DND-41 (cell line): Measurements from ENCODE around the gene SLC46A2.

ENCODE experiments used
- ATAC-seq: fragments of 200-7000 bp; cut with Tn5 transposase; 3 replicates; pipeline ENCODE4 v1.9.1; 2021; ENCODE audit warnings: low read depth; ENCODE audit not compliant: insufficient read depth
- DNase-seq: peaks from one replicate; pipeline ENCODE4 v3.0.0-alpha.2; 2020
- H2AFZ ChIP-seq: 2 replicates; pipeline ENCODE4 v1.6.0; 2012; ENCODE audit warnings: low read depth, low read length
- H3K27ac ChIP-seq: 2 replicates; pipeline ENCODE4 v1.5.1; 2012; ENCODE audit warnings: low read length, inconsistent platforms
- H3K27me3 ChIP-seq: fragments of 200-600 bp; sonication (generic); 2 replicates; pipeline ENCODE4 v1.6.0; 2012; ENCODE audit warnings: low read length, mild to moderate bottlenecking, inconsistent platforms; ENCODE audit not compliant: insufficient read depth, poor library complexity
- H3K36me3 ChIP-seq: 2 replicates; pipeline ENCODE4 v1.5.1; 2012; ENCODE audit warnings: low read length, inconsistent platforms; ENCODE audit not compliant: insufficient read depth
- H3K4me1 ChIP-seq: 2 replicates; pipeline ENCODE4 v1.5.1; 2012; ENCODE audit warnings: mild to moderate bottlenecking, low read length; ENCODE audit not compliant: insufficient read depth
- H3K4me2 ChIP-seq: 2 replicates; pipeline ENCODE4 v1.6.0; 2012; ENCODE audit warnings: mild to moderate bottlenecking, moderate library complexity, low read length, inconsistent platforms; ENCODE audit not compliant: insufficient read depth
- H3K4me3 ChIP-seq, 2 experiments: fragments of 200-600 bp in 1 of 2; shearing (Covaris generic) in 1 of 2; 2 replicates each; pipeline ENCODE4 v1.5.1; 2012 to 2016; ENCODE audit warnings: inconsistent platforms in 2 of 2, low read length in 2 of 2, mild to moderate bottlenecking in 2 of 2, low read depth in 1 of 2, moderate library complexity in 1 of 2
- H3K79me2 ChIP-seq: 2 replicates; pipeline ENCODE4 v1.6.0; 2012; ENCODE audit warnings: low read length, inconsistent platforms; ENCODE audit not compliant: insufficient read depth
- H3K9ac ChIP-seq: 2 replicates; pipeline ENCODE4 v1.6.0; 2012; ENCODE audit warnings: low read depth, mild to moderate bottlenecking, inconsistent platforms, low read length, moderate library complexity
- H3K9me3 ChIP-seq: 2 replicates; pipeline ENCODE4 v1.5.1; 2012; ENCODE audit warnings: low read length, moderate library complexity, mild to moderate bottlenecking, inconsistent platforms; ENCODE audit not compliant: insufficient read depth, severe bottlenecking
- H4K20me1 ChIP-seq: 2 replicates; pipeline ENCODE4 v1.6.0; 2012; ENCODE audit warnings: low read length; ENCODE audit not compliant: insufficient read depth
- EZH2 ChIP-seq: IDR thresholded peaks from 3 replicates; pipeline ENCODE4 v1.6.1; 2012; ENCODE audit warnings: borderline replicate concordance, low read depth, mild to moderate bottlenecking, moderate library complexity, low read length, inconsistent platforms; ENCODE audit not compliant: severe bottlenecking
- TF ChIP-seq, protein P1 (sequence below): IDR thresholded peaks from 2 replicates; pipeline ENCODE4 v1.5.1; 2012; ENCODE audit warnings: borderline replicate concordance, low read length, moderate library complexity, mild to moderate bottlenecking; ENCODE audit not compliant: poor library complexity, severe bottlenecking; ENCODE audit errors: extremely low read depth

SLC46A2 gene

DNA sequence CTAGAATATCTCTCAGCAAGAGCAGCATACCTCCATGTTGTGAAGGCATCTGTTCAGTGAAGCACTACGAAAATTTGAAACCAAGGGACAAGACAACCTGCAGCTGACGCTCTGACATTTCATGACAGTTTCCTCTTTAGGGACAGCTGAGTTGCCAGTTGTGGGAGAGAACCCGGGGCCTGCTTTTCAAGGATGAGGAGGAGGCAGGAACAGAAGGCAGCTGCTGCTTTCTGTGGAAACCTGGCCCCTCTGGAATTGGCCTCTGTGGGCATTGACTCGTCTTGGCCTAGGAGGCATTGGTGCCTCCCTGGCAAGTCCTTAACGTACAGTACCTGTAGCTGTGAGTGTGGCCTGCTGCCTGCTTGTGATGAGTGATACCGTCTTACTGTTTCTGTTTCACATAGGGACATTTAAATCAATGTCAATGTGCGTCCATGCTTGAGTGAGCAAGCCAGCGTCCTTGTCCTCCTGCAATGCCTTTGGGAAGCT is 21.6 kb downstream of the SLC46A2 start:
- no peaks in the 10 kb centered on the region for H3K9me3 ChIP-seq
- ATAC-seq: no peak
- H2AFZ ChIP-seq: no peak overlapping the region
- DNase-seq: no peak
- H3K4me2 ChIP-seq: no peak overlapping the region
- H3K79me2 ChIP-seq: no peaks in the 10 kb centered on the region
- H3K9ac ChIP-seq: no peak overlapping the region
- no peaks in the 10 kb centered on the region for H3K4me1 ChIP-seq
- no peaks in the 10 kb centered on the region for H3K36me3 ChIP-seq
- H3K27ac ChIP-seq: no peak overlapping the region
- H3K27me3 ChIP-seq: no peaks in the 10 kb centered on the region
- no peak overlapping the region for H3K4me3 ChIP-seq
- no peaks in the 10 kb centered on the region for H4K20me1 ChIP-seq
- TF ChIP-seq, protein P1, sequence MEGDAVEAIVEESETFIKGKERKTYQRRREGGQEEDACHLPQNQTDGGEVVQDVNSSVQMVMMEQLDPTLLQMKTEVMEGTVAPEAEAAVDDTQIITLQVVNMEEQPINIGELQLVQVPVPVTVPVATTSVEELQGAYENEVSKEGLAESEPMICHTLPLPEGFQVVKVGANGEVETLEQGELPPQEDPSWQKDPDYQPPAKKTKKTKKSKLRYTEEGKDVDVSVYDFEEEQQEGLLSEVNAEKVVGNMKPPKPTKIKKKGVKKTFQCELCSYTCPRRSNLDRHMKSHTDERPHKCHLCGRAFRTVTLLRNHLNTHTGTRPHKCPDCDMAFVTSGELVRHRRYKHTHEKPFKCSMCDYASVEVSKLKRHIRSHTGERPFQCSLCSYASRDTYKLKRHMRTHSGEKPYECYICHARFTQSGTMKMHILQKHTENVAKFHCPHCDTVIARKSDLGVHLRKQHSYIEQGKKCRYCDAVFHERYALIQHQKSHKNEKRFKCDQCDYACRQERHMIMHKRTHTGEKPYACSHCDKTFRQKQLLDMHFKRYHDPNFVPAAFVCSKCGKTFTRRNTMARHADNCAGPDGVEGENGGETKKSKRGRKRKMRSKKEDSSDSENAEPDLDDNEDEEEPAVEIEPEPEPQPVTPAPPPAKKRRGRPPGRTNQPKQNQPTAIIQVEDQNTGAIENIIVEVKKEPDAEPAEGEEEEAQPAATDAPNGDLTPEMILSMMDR: no peak
- TF ChIP-seq EZH2: no peak

DNA sequence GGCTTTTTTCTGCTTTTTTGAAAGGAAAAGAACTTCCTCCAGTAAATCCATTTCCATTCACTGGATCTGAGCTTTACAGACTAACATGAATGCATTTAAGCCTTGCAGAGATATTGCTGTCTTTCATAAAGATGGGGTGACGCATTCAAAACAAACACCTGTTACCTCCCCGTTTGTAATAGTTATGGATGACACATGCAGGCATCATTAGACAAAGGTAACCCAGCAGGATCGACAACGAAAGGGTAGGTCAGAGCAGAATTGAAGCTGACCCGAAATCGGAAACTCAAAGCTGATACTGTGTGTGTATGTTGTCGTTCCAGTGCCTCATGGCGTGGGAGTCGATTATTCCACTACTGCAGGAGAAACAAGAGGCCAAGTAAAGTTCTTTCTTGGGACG is 22.2 kb downstream of the SLC46A2 start:
- no peak for ATAC-seq
- TF ChIP-seq, protein P1: no peak
- TF ChIP-seq EZH2: no peak
- H3K9me3 ChIP-seq: no peaks in the 10 kb centered on the region
- no peaks in the 10 kb centered on the region for H3K4me1 ChIP-seq
- no peak for DNase-seq
- H3K4me2 ChIP-seq: no peak overlapping the region
- no peak overlapping the region for H3K4me3 ChIP-seq
- no peaks in the 10 kb centered on the region for H4K20me1 ChIP-seq
- no peaks in the 10 kb centered on the region for H3K36me3 ChIP-seq
- no peaks in the 10 kb centered on the region for H3K27me3 ChIP-seq
- no peak overlapping the region for H3K27ac ChIP-seq
- no peak overlapping the region for H2AFZ ChIP-seq
- H3K79me2 ChIP-seq: no peaks in the 10 kb centered on the region
- H3K9ac ChIP-seq: no peak overlapping the region

DNA sequence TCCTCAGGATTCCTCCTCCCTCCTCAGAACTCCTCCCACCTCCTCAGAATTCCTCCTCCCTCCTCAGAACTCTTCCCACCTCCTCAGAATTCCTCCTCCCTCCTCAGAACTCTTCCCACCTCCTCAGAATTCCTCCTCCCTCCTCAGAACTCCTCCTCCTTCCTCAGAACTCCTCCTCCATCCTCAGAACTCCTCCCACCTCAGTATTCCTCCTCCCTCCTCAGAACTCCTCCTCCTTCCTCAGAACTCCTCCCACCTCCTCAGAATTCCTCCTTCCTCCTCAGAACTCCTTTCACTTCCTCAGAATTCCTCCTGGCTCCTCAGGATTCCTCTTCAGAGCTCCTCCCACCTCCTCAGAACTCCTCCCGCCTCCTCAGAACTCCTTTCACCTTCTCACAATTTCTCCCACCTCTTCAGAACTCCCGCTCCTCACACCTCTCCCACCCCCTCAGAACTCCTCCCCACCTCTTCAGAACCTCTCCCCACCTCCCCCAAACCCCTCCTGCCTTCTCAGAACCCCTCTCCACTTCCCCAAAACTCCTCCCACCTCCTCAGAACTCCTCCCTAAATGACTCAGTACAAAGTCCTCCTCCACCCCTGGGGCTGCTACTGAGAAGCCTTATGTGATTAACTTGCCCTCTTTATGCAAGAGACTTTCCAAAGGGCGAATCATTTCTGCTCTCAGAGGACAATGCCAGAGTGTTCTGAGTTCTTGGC is 23.2 kb downstream of the SLC46A2 start:
- no peaks in the 10 kb centered on the region for H3K9me3 ChIP-seq
- no peak overlapping the region for H3K9ac ChIP-seq
- TF ChIP-seq, protein P1: no peak
- no peak for TF ChIP-seq EZH2
- H3K4me2 ChIP-seq: no peak overlapping the region
- H2AFZ ChIP-seq: no peak overlapping the region
- H3K27me3 ChIP-seq: no peaks in the 10 kb centered on the region
- no peaks in the 10 kb centered on the region for H3K36me3 ChIP-seq
- H4K20me1 ChIP-seq: no peaks in the 10 kb centered on the region
- ATAC-seq (peak; percentile 63), DNase-seq (peak; percentile 10)
- no peaks in the 10 kb centered on the region for H3K4me1 ChIP-seq
- H3K79me2 ChIP-seq: no peaks in the 10 kb centered on the region
- no peak overlapping the region for H3K27ac ChIP-seq
- no peak overlapping the region for H3K4me3 ChIP-seq
